DMS79 treated with DMSO at 0.1 percent for 48 hours (cell line): ENCODE results near the gene MAML3.
"Not testable (repeated sequence)": the region's sequence is repeated elsewhere in the genome, so short reads cannot be mapped to it uniquely, and the experiment has no call there.

Source experiments
- DNase-seq: peaks from one replicate; lab custom pipeline; 2025; lab: John Stamatoyannopoulos, UW

The MAML3 gene

DNA sequence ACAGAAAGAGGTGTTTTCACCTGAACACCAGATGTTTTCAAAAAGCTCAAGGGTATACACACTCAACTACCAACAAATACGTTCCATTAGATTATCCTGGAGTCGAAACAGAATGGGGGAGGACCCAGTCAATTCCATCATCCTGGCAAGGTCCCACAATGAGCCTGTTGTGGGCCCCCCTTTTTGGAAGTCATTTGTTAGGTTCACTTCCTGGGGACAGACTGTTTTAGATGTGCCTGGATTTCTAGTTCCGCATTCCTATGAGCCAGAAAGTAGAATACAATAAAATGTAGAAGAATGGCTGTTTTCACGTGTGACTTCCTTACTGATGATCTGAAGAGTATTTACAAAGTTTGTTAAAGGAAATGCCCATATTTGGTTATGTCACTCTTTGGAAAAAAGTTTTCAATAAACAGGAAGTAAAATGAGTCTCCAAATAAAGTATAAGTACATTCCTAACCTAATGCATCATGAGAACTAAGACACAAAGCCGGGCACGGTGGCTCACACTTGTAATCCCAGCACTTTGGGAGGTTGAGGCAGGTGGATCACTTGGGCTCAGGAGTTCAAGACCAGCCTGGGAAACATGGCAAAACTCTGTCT is 192.5 kb downstream of the MAML3 start:
- DNase-seq, result no peak

DNA sequence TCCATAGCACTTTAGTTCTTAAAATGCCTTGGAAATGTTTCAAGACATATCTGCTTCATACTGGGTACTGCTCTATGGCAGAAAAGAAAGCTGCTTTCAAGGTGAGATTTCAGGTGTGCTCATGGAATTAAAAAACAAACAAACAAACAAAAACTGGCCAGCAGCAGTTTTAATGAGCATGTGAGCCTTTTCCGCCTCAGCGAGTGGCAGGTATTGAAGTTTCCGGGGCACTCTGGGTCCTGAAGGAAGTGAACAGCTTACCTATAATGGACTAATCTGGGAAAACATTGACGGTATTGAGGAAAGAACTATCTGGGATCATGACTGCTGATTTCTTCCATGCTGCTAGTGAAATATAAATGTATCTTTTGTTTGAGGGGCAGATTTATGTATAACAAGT is 194.6 kb downstream of the MAML3 start:
- no peak for DNase-seq

DNA sequence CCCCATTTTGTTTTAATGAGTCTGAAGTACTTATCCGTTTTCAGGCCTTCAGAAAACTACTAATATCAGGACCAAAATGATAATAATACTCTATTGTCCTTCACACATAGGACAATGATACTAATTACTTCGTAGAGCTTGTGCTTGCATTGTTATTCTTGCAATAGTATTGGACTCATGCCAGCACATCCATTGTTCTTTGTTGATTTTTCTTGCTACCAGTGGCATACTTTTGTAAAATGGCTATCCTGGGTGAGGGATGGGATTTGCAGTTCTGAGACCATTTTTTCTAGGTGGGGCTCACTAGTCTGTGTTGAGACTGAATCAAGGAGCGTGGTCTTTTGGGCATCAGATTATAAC is 195.3 kb downstream of the MAML3 start:
- peak; percentile 35 for DNase-seq

DNA sequence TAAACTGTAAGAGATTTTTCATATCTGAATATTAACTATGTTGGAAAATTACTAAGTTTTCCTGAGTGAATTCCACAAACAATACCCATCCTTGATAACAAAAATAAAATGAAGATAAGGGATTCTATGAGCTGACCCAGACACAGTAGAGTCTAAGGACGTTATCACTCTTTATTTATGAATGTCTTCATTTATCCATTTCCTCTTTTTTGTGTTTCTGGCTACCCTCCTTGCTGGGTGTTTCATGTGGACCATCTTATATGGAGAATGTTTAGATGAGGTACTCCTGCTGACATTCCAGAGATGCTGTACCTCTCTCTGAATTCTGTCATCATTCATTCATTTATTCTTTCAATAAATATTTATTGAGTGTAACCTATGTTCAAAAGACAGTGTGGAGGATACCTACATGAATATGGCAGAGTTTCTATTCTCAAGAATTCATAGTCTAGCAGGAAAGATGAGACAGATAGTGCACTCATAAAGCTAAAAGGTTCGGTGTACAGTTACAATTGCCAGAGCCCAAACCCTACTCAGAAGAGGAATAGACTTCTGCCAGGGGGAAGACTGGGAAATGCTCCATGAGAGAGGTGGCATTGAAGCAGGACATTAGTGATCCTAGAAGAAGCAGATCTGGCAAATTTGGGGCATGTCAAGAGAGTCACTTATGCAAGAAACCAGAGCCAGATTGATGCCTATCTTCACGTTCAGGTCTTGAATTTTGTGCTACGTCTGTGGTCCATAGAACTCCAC is 195.8 kb downstream of the MAML3 start:
- DNase-seq, result peak; percentile 35

DNA sequence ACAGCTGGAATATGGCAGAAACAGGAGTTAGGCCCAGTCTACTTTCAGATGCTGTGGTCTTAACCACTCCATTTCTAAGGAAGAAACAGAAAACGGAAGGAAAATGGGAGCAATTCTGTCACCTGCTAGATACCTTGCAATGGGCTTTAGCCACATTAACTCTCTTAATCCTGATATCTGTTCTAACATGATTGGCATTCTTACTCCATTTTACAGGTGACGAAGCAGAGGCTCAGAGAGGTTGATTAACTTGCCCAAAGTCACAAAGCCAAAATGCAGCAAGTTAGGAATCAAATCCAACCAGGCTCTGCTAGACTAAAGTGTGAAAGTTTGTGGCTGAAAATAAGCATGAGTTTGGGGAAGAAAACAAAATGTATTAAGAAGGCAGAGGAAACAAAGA is 196.9 kb downstream of the MAML3 start:
- no peak for DNase-seq

DNA sequence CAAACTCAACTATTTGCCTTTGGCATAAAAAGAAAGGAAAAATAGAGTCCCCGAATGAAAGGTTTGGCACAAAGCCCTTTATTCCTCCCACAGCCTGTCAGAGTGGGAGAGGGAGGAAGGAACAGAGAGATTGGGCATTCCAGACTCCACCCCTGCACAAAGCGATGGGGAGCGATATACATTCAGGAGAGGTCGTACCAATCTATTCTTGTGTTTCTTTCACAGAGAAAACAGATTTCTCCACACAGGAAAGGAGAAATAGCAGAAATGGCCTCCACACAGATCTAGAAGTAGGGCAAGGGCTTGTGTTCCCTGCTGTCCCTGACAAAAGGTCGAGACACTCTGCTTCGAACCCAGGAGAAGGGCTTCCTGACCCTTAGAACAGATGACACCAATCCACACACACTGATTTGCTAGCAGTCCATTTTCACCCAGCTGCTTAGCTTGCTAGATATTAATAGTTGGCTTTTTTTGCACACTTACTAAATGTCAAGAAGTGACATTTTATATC is 197.4 kb downstream of the MAML3 start:
- DNase-seq, result no peak

DNA sequence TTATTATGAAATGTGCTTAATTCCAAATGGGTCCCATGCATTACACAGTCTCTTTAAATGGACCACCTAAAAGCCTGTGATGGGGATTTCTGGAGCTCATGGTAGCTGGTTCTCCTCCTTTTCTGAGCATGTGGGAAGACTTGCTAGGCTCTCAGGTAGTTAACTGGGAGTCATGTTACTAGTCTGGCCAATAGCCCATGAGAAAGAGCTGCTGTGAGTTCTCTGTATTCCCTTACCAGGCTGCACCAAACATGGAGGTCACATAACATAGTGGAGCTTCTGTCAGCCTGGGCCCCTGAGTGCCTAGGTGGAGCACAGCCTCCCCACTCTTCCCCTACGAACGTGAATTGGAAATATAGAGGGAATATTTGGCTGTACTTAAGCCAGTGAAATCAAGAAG is 198.4 kb downstream of the MAML3 start:
- peak; percentile 14 for DNase-seq

DNA sequence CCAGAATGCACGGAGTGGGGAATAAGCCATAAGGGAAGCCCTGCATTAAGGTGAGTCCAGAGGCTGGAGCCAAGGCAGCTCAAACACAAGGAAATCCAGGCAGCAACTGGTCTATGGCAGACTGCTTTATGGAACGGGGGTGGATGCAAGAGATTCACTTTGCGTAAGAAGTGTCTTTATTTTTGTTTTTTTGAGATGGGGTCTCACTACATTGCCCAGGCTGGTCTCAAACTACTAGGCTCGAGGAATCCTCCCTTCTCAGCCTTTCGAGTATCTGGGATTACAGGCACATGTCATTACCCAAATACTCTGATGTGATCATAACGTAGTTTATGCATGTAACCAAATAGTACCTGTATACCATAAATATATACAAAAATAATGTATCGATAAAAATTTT is 199.5 kb downstream of the MAML3 start:
- DNase-seq, result no peak

GRCh38 chr4:139951021-139951420 is 203.0 kb downstream of the MAML3 start:
- DNase-seq, result no peak

- no peak for DNase-seq
Measured at GRCh38 chr4:139950568-139950967, 203.4 kb downstream of the MAML3 start.

GRCh38 chr4:139944916-139945315 is 209.1 kb downstream of the MAML3 start:
- not testable (repeated sequence) for DNase-seq

GRCh38 chr4:139943277-139943676 is 210.7 kb downstream of the MAML3 start:
- no peak for DNase-seq

GRCh38 chr4:139942241-139942640 is 211.7 kb downstream of the MAML3 start:
- DNase-seq, result no peak

DNA sequence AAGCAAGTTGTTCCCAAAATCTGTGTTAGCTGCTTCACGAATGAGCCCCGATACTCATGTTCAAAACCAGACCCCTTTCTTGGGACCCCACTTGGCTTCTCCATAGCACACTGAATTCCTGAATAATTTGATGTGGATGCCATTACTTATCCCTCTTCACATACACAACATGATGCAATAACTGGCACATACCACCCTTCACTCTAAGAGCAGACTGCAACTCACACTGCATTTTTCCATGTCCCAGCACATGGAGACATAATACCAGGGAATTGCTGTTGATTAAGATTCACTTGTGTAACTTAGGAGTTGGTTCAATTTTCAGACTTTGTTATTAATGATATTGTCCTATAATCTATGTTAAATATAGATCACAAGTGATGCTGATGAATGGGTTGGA is 213.4 kb downstream of the MAML3 start:
- DNase-seq, result no peak

GRCh38 chr4:139938414-139938813 is 215.6 kb downstream of the MAML3 start:
- no peak for DNase-seq

GRCh38 chr4:139935911-139936310 is 218.1 kb downstream of the MAML3 start:
- no peak for DNase-seq

DNA sequence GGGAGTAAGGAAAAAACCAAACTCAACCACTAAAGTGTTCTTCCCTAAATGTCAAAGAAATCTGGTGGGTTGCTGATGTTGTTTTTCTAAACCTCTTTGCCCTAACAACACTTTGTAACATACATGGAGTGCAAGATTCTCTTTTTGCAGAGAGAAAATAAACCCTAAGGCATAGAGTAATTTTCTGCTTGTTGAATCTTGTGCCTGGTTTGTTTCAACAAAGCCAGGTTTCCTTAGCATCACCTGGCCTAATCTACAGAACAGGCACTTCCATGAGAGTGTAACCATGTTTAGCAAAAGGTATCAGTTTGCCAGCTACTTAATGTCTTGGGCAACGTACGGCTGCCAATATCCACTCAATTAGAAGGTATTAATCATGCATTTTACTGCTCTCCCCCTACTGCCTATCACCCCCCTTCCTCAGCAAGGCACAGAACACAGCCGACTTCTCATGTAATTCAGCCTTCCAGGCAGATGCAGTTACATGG is 219.2 kb downstream of the MAML3 start:
- peak; percentile 68 for DNase-seq

- no peak for DNase-seq
Measured at GRCh38 chr4:139934057-139934707, 219.8 kb downstream of the MAML3 start.

GRCh38 chr4:139933541-139933940 is 220.4 kb downstream of the MAML3 start:
- no peak for DNase-seq

- DNase-seq, result no peak
Measured at GRCh38 chr4:139933104-139933503, 220.9 kb downstream of the MAML3 start.

DNA sequence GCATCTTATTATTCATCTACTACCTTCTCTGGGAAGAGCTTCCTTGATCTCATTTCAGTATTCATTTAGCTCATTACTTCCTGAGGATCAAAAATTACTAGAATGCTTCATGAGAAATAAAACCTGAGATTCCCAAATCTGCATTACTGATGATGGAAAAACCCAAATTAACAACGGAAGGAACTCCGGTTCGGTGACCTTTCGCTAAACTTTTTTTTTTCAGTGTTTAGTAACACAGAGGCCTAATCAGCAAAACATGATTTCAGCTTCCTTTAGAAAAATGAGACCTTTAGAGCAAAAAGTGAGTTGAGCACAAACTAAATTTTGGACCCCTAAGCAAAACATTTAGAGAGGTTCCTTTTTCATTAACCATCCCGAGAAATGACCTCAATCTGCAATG is 229.2 kb downstream of the MAML3 start:
- no peak for DNase-seq

DNA sequence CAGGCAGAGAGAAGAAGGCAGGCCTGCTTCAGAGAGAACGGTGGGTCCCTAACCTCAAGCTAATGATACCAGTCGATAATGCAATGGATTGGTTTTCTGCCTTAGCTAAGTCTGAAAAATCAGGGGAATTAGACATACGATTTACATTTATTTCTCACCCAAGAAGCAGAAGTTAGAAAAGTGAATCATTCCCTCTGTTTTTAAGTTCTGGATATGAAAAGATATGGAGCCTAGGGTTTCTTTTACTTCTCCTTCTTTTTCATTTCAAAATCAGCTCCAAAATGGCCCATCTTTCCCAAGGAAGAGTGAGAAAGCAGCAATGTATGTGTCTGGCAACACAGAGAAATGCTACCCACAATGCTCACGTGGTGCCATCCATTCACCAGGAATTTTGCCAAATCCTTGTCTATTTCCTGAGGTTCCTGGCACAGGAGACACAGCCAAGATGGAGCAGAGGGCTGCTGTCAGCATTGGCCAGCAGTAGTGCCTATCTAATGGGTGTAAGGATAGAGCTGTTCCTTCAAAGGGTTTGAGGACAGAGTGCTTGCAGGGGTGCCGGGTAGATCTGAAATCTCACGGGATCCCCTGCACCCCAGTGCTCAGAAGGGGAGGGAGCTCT is 231.5 kb downstream of the MAML3 start:
- DNase-seq, result peak; percentile 45
